GM23338 (cell line): ENCODE measurements around the gene TNFRSF4. TPM values are rescaled to one million over a fixed set of nuclear protein-coding genes. Genes with fewer than 3 reads are reported as not detected.

Experiments used
- ATAC-seq: fragments of 200-7000 bp; cut with Tn5 transposase; 3 replicates; pipeline ENCODE4 v1.9.1; 2020
- DNase-seq: peaks from one replicate; pipeline ENCODE4 v3.0.0-alpha.2; 2015; ENCODE audit warnings: low spot score
- H2AFZ ChIP-seq: fragments of 200-600 bp; sonication (generic); 2 replicates; pipeline ENCODE4 v1.8.0; 2016; ENCODE audit warnings: antibody characterized with exemption, mild to moderate bottlenecking, moderate library complexity
- H3F3A ChIP-seq: fragments of 200-600 bp; sonication (generic); replicated peaks from 2 replicates; pipeline ENCODE4 v1.8.0; 2017; ENCODE audit warnings: antibody characterized with exemption, mixed run types, low read depth
- H3K27ac ChIP-seq: fragments of 200-600 bp; sonication (generic); 2 replicates; pipeline ENCODE4 v1.6.1; 2016; ENCODE audit warnings: low read depth
- H3K27me3 ChIP-seq: fragments of 200-600 bp; sonication (generic); 2 replicates; pipeline ENCODE4 v1.8.0; 2016; ENCODE audit warnings: mild to moderate bottlenecking, mixed run types, moderate library complexity; ENCODE audit not compliant: insufficient read depth
- H3K36me3 ChIP-seq: fragments of 200-600 bp; sonication (generic); 2 replicates; pipeline ENCODE4 v1.8.0; 2016; ENCODE audit warnings: mild to moderate bottlenecking; ENCODE audit not compliant: insufficient read depth
- H3K4me1 ChIP-seq: fragments of 200-600 bp; sonication (generic); 2 replicates; pipeline ENCODE4 v1.8.0; 2016; ENCODE audit warnings: mild to moderate bottlenecking, moderate library complexity; ENCODE audit not compliant: insufficient read depth
- H3K4me2 ChIP-seq: fragments of 200-600 bp; sonication (generic); 2 replicates; pipeline ENCODE4 v1.7.1; 2017; ENCODE audit warnings: mixed run types
- H3K4me3 ChIP-seq: fragments of 200-600 bp; sonication (generic); 2 replicates; pipeline ENCODE4 v1.6.1; 2016; ENCODE audit warnings: mixed run types
- H3K79me2 ChIP-seq: fragments of 200-600 bp; sonication (generic); replicated peaks from 2 replicates; pipeline ENCODE4 v1.8.0; 2017; ENCODE audit warnings: mild to moderate bottlenecking; ENCODE audit not compliant: insufficient read depth
- H3K9me2 ChIP-seq: fragments of 200-600 bp; sonication (generic); 2 replicates; pipeline ENCODE4 v1.8.0; 2017; ENCODE audit not compliant: insufficient read depth
- H4K20me1 ChIP-seq: fragments of 200-600 bp; sonication (generic); replicated peaks from 2 replicates; pipeline ENCODE4 v1.8.0; 2017; ENCODE audit warnings: mild to moderate bottlenecking; ENCODE audit not compliant: insufficient read depth
- H3K27ac Mint-ChIP-seq: 2 replicates; pipeline ENCODE4 v1.8.0; 2020; ENCODE audit warnings: inconsistent platforms, mild to moderate bottlenecking, moderate library complexity, mixed read lengths
- H3K27me3 Mint-ChIP-seq: 3 replicates; pipeline ENCODE4 v1.8.0; 2022; ENCODE audit warnings: low read depth, mild to moderate bottlenecking, moderate library complexity, mixed read lengths, inconsistent platforms; ENCODE audit not compliant: insufficient read depth, poor library complexity
- H3K36me3 Mint-ChIP-seq: 3 replicates; pipeline ENCODE4 v1.8.0; 2021; ENCODE audit warnings: low read depth, mild to moderate bottlenecking, inconsistent platforms, moderate library complexity, mixed read lengths
- H3K4me1 Mint-ChIP-seq: 3 replicates; pipeline ENCODE4 v1.8.0; 2020; ENCODE audit warnings: mild to moderate bottlenecking, inconsistent platforms, mixed read lengths
- H3K4me3 Mint-ChIP-seq: 3 replicates; pipeline ENCODE4 v1.8.0; 2021; ENCODE audit warnings: moderate library complexity, mild to moderate bottlenecking, inconsistent platforms, mixed read lengths
- H3K9me3 Mint-ChIP-seq: 3 replicates; pipeline ENCODE4 v1.8.0; 2020; ENCODE audit warnings: moderate library complexity, mild to moderate bottlenecking, inconsistent platforms, mixed read lengths
- CREB1 ChIP-seq: fragments of 250-450 bp; sonication (Bioruptor Pico); IDR thresholded peaks from 2 replicates; pipeline ENCODE4 v1.5.0; 2020; ENCODE audit warnings: low read depth, mild to moderate bottlenecking, moderate library complexity
- ETS1 ChIP-seq: IDR thresholded peaks from 2 replicates; pipeline ENCODE4 v1.6.1; 2016; ENCODE audit warnings: antibody characterized with exemption
- EZH2 ChIP-seq: fragments of 200-600 bp; sonication (generic); IDR thresholded peaks from one replicate; pipeline ENCODE4 v1.8.0; 2017; ENCODE audit warnings: antibody characterized with exemption, mild to moderate bottlenecking, low read depth; ENCODE audit not compliant: unreplicated experiment
- POLR2AphosphoS5 ChIP-seq: IDR thresholded peaks from 2 replicates; pipeline ENCODE4 v1.6.1; 2016; ENCODE audit warnings: antibody characterized with exemption, low read depth
- STAT1 ChIP-seq: IDR thresholded peaks from one replicate; pipeline ENCODE4 v1.6.1; 2016; ENCODE audit warnings: antibody characterized with exemption; ENCODE audit not compliant: unreplicated experiment
- ZNF114 ChIP-seq: fragments of 250-450 bp; sonication (Bioruptor Pico); IDR thresholded peaks from 2 replicates; pipeline ENCODE4 v1.5.0; 2020; ENCODE audit warnings: mild to moderate bottlenecking, moderate library complexity
- ZNF331 ChIP-seq: fragments of 250-450 bp; sonication (Bioruptor Pico); IDR thresholded peaks from 2 replicates; pipeline ENCODE4 v1.5.0; 2020; ENCODE audit warnings: low read depth, mild to moderate bottlenecking, moderate library complexity
- ZNF462 ChIP-seq: fragments of 250-450 bp; sonication (Bioruptor Pico); IDR thresholded peaks from 2 replicates; pipeline ENCODE4 v1.5.0; 2020; ENCODE audit warnings: mild to moderate bottlenecking, moderate library complexity
- polyA plus RNA-seq: library from polyadenylated mRNA; unstranded; fragments of >200 nt; fragmentation: Nextera tagmentation; extraction: Ambion mirVana; gene quantifications from 2 replicates; pipeline ENCODE4 v1.2.1, GENCODE V29; 2016
- total RNA-seq: library from RNA; depleted of rRNA; stranded (reverse); fragments of >200 nt; shearing (Covaris generic); gene quantifications from 2 replicates; pipeline ENCODE4 v1.2.3, GENCODE V29; 2014
- TF ChIP-seq, protein P1 (sequence below): IDR thresholded peaks from one replicate; pipeline ENCODE4 v1.6.1; 2018; ENCODE audit warnings: antibody characterized with exemption; ENCODE audit not compliant: unreplicated experiment

Gene TNFRSF4
- total and polyA plus RNA-seq, 2 experiments from 2014 or later: not detected

DNA sequence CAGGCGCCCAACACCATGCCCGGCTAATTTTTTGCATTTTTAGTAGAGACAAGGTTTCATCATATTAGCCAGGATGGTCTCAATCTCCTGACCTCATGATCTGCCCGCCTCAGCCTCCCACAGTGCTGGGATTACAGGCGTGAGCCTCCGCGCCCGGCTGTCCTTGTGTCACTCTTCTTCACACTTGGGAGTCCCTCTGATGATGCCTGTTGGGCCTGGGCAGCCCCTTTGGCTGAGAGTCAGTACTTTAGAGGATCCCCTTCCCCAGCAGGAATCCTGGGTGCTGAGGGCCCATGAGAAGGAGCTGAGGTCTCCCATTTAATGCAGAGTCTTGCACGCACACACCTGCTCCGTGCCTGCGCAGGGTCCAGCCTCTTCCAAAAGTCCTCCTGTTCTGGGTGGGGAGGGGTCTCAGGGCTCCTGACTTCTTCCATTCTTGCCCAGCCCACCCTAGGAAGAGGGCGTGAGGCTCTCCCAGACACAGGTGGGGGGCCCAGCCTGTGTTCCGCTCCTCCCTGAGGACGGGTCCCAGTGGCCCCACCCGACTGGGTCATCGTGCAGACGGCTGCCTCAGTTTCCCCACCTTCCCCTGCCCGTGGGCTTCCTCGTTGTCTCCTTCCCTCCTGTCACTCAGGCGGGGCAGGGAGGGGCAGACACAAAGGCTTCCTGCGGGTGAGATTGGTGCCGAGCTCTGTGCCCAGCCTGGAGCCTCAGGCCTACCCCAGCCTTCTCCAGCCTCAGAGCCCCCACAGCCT, 36.3 kb downstream of the TNFRSF4 start (continued):
- no peak for TF ChIP-seq ZNF331
- TF ChIP-seq CREB1 (CRISPR knock-in tag): no peak
- no peak for TF ChIP-seq POLR2AphosphoS5
- TF ChIP-seq, protein P1, sequence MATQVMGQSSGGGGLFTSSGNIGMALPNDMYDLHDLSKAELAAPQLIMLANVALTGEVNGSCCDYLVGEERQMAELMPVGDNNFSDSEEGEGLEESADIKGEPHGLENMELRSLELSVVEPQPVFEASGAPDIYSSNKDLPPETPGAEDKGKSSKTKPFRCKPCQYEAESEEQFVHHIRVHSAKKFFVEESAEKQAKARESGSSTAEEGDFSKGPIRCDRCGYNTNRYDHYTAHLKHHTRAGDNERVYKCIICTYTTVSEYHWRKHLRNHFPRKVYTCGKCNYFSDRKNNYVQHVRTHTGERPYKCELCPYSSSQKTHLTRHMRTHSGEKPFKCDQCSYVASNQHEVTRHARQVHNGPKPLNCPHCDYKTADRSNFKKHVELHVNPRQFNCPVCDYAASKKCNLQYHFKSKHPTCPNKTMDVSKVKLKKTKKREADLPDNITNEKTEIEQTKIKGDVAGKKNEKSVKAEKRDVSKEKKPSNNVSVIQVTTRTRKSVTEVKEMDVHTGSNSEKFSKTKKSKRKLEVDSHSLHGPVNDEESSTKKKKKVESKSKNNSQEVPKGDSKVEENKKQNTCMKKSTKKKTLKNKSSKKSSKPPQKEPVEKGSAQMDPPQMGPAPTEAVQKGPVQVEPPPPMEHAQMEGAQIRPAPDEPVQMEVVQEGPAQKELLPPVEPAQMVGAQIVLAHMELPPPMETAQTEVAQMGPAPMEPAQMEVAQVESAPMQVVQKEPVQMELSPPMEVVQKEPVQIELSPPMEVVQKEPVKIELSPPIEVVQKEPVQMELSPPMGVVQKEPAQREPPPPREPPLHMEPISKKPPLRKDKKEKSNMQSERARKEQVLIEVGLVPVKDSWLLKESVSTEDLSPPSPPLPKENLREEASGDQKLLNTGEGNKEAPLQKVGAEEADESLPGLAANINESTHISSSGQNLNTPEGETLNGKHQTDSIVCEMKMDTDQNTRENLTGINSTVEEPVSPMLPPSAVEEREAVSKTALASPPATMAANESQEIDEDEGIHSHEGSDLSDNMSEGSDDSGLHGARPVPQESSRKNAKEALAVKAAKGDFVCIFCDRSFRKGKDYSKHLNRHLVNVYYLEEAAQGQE: no peak

GRCh38 chr1:1176931-1177330, 37.0 kb downstream of the TNFRSF4 start:
- Histone ChIP-seq H3K4me1 (peaks cover 13% of the 10 kb centered on the region; the same call in 1 of the 2 replicates), H3K36me3 (no peaks in the 10 kb centered on the region), H3K27ac (peak overlapping the region; percentile 69; the same call in 1 of the 2 replicates), H4K20me1 (no peaks in the 10 kb centered on the region), H3F3A (no peaks in the 10 kb centered on the region), H3K4me3 (no peak overlapping the region), H3K4me2 (peak overlapping the region; percentile 66; the same call in 1 of the 2 replicates), H3K9me2 (no peaks in the 10 kb centered on the region), H3K27me3 (no peaks in the 10 kb centered on the region), H3K79me2 (no peaks in the 10 kb centered on the region), H2AFZ (0 out of 2 replicates have a peak overlapping the region, but pooled peaks have one; percentile 38)
- Mint-ChIP-seq H3K4me3 (peak overlapping the region; percentile 4; the same call in 1 of the 3 replicates), H3K27ac (peak overlapping the region; percentile 6; the same call in 1 of the 2 replicates), H3K9me3 (no peaks in the 10 kb centered on the region; the same call in 2 of the 3 replicates), H3K27me3 (peaks cover 14% of the 10 kb centered on the region), H3K4me1 (peaks cover 22% of the 10 kb centered on the region), H3K36me3 (no peaks in the 10 kb centered on the region)
- ATAC-seq (no peak), DNase-seq (no peak)
- TF ChIP-seq ETS1: no peak
- no peak for TF ChIP-seq ZNF331
- TF ChIP-seq, protein P1: no peak
- no peak for TF ChIP-seq EZH2
- no peak for TF ChIP-seq CREB1 (CRISPR knock-in tag)
- no peak for TF ChIP-seq STAT1
- TF ChIP-seq ZNF462 (CRISPR knock-in tag): no peak
- no peak for TF ChIP-seq ZNF114 (CRISPR knock-in tag)
